ENCODE results near the gene HJV.

HJV gene

DNA sequence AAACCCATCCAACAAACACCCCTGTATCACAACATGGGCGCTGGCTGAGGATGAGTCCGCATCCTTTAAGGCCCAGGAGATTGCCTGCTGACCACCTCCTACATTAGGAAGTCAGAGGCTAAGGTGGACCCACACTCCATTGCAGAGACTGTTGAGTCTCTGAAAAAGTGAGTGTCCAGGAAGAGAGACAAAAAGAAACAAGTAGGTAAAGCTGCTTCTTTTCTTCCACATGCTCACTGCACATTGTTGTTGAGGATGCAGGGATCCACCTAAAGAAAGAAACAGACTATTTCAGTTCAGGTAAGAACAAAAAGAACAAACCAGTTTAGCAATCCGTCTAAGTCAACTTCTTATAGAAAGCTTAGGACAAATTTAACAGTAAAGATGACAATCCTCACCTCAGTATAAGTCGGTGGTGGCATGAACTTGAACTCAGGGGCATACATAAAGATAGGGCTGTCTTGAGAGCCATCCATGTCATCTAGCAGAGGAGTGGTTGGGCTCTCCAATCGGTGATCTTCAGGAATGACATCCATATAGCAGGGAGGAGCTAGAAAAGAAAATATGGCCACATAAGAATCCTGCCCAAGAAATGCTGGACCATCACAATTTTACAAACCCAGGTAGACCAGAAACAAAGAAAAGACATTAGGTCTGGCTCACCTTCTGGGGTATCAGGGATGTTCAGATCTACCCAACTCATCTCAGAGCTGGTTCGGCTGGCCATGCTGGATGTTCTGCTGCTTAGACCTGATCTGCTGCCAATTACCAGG, 27.7 kb downstream of the HJV start:
- DNase-seq (ENCODE audit: low spot score), result no peak

DNA sequence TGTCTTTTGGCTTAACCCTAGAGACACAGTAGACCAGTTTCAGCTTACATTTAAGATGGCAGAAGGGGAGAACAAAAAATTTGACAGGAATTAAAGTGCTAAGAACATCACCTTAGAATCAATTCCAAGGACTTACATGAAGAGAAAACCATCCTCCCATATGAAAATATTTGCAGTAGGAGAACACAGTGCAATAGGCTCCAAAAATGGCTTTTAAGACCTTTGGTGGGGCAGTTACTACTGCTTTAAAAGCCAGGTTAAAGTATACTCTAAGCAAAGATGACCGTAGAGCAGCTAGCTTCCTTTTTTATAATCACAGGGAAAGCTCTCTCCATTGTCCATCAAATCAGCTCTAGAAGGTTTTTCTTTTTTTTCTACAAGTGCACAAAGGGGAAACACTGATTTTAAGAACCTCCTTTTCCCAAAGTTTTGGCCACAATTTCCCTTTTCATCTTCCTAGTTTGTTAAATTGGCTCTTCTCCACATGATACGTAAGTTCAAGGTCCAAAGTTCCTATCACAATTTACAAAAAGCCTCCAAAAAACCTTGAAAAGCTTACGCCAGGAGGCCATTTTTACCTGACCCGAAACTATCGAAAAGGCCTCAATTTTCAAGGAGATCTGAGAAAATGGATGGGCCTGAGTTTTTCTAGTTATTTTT, 28.4 kb downstream of the HJV start:
- DNase-seq (ENCODE audit: low spot score), result no peak

DNA sequence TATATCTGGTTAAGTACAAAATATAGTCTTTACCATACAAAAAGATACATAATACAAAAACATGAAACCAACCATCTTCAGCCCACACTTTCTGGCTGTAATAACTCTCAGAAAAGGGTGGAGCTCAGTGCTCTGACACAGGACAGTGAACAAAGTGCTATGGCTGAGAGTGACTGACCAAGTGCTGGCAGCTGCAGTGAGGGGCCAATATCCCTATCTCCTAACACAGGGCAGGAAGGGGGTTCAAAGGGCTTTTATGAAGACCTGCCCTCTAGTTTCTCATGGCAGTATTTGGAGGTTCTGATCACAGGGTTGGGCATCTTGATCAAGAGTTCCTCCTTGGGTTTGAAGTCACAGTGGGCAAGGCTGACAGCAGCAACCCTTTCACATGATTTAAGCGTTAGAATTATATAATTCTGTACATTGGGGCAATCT, 29.0 kb downstream of the HJV start:
- DNase-seq (ENCODE audit: low spot score), result no peak

DNA sequence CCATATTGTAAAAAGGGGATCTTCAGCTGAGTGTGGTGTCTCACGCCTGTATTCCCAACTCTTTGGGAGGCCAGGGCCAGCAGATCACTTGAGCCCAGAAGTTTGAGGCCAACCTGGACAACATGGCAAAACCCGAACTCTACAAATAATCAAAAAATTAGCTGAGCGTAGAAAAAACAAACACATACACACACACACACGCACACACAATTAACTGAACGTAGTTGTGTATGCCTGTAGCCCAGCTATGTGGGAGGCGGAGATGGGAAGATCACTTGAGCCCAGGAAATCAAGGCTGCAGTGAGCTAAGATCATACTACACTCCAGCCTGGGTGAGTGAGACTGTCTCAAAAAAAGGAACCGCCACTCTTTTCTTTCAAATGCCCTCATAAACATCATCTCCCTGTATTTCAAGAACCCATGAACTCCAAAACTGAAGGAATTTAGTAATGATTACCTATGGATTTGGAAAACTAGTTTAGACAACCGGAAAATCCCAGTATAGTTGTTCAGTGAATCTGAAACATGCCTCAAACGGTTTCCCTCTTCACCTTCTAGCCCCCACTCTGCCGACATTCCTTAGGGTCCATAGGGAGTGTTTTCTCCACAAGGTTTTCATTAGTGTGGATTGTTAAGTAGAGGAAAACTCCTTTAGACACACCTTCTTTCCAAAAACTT, 29.7 kb downstream of the HJV start:
- no peak for DNase-seq (ENCODE audit: low spot score)

DNA sequence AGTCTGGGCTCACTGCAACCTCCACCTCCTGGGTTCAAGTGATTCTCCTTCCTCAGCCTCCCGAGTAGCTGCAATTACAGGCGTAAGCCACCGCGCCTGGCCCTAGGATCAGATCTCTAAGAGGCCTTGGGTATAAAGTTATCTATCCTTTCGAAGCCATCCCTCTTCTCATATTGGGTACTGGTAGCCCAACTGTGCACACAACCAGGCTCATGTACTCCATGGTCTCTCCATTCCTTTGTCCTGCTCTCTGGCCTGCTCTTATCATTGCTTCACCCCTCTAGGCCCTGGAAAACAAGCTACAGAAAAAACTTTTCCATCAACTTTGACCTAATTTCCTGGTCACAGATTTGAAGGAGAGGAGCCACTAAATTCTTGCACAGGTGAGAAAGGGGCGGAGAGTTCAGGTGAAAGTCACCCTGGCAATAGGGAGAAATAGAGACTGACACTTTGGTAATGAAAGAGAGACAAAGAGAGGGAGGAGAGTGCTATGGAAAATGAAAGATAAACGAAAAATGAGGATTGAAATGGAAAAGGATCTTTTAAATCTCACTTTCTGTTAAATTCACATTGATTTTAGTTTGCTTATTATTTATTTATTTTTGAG, 31.2 kb downstream of the HJV start:
- DNase-seq (ENCODE audit: low spot score), result no peak

DNA sequence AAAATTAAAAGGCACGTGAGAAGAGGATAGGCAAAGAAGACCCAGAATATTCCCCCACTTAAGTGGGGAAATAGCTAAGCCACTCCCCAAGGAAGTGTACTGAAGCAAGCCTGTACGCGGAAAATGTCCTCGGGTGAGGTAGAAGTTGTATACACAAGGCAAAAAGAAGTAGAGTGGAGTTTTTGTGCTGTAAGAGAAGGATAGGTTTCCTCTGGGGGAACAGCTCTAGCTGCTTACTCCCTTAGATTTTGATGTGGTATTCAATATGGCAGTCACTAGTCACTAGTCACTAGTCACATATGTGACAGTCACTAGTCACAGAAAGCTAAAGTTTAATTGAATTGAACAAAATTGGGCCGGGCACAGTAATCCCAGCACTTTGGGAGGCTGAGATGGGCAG, 32.8 kb downstream of the HJV start:
- DNase-seq (ENCODE audit: low spot score), result no peak

DNA sequence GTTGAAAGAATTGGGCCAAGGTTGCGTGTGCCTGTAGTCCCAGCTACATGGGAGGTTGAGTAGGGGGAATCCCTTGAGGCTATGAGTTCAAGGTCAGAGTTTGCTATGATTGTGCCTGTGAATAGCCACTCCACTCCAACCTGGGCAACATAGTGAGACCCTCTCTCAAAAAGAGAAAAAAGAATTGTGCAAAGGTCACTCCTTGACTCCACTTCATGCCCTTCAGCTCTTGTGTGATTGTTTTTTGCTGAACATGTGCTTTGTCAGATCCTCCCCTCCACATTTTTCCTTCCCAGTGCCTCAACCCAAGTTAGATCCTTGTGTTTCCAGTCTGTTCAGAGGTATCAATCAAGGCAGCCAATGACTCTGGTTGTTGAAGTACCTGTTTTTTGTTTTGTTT, 33.6 kb downstream of the HJV start:
- DNase-seq (ENCODE audit: low spot score), result no peak

DNA sequence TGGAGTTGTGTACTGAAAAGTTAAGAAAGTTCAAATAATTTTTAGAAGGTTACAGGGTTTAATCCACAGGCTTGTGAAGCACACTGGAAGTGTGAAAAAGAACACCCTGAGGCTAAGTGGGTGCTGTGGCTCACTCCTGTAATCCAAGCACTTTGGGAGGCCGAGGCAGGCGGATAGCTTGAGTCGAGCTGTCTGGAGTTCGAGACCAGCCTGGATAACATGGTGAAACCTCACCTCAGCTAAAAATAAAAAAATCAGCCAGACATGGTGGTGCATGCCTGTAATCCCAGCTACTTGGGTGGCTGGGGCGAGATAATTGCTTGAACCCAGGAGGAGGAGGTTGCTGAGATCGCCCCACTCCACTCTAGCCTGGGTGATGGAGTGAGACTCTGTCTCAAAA, 35.0 kb downstream of the HJV start:
- no peak for DNase-seq (ENCODE audit: low spot score)

DNA sequence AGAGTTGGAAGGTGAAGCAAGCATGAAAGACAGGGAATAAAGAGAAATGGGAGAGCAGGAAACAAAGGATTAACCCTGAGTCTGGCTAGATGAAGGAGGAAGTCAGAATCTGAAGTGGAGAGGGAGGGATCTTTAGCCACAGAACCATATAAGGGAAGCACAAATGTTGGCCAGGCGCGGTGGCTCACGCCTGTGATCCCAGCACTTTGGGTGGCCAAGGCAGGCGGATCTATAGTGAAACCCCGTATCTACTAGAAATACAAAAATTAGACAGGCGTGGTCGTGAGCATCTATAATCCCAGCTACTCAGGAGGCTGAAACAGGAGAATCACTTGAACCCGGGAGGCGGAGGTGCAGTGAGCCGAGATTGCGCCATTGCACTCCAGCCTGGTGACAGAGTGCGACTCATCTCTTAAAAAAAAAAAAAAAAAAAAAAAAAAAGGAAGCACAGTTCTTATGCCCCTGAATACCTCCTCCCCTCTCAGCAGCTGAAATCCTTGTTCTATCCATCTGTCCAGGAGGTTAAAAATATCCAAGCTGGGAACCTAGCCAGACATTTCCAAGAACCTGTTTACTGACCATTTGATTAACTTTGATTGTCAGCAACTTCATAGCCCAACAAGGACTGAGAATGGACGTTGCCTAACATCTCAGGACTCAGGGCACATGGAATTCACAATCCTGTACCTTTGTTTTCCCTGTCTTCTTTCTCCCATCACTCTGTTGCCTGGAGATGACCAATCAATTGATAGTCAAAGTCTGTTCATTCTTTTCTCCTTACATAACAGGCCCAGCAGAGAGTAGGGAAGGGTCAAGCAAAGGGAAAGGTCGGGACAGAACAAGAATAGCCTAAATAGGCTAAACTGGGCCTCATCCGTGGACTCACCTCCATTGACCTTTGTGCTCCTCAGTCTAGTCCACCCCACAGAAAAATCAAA, 35.8 kb downstream of the HJV start:
- no peak for DNase-seq (ENCODE audit: low spot score)

DNA sequence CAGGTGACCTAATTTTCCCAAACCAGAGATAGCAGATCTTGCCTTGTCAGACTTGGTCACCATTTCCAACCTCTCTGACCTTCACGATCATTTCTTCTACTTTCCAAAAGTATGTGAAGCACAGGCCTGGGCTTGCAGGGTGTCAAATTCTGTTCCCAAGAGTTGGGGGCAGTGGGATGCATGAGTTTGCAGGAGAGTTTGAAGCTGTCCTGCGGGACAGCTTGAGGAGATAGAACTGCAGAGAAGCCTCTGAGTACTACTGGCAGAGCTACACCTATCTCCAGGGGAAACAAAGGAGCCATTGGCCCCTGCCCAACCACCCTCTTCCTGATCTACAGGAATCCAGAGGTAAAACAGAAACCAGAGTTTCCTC, 36.4 kb downstream of the HJV start:
- no peak for DNase-seq (ENCODE audit: low spot score)

DNA sequence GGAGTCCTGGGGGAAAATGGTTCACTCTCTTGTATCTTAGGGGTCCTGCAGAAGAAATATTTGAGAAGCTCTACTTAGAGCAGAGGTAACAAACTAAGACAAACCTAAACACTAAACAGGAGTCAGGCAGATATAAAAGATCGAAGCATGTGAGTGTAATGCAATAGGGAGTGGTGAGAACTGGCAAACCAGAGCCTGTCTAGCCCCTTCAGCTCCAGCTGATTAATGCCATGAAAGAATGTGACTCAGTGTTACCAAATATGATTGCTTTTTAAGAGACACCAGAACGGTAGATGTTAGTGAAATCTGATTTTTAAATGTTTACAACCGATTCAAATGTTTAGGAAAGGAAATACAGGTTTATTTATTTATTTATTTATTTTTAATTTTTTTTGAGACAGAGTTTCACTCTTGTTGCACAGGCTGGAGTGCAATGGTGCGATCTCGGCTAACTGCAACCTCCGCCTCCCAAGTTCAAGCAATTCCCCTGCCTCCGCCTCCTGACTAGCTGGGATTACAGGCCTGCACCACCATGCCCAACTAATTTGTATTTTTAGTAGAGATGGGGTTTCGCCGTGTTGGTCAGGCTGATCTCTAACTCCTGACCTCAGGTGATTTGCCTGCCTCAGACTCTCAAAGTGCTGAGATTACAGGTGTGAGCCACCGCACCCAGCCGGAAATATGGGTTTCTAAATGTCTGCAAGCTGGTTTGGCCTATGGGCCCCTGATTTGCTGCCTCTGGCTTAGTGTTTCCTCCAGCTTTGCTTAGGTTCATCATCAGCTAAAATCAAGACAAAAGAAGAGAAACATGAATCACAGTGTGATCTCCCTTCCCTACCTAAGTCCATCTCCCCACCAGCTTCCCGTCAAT, 37.3 kb downstream of the HJV start:
- DNase-seq (ENCODE audit: low spot score), result no peak

DNA sequence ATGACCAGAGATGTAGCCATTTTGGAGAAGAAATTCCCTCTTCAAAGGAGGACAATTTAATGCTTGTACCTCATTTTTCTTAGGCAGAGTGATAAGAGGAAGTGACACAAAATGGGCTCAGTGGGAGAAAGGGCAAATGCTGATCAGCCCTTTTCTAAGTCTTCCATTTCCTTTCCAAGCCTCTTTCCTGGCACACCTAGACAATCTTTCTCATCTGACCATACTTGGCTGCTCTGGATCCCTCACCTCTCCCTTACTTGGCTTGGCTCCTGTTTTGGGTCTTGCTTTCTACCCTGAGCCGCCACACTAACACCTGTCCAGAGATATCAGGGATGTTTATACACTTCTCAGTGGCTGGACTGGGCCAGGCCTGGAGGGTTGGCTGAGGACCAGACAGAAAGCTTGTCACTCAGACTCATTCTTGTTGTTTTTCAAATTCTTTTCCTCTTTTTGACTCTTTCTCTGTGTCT, 38.3 kb downstream of the HJV start:
- DNase-seq (ENCODE audit: low spot score), result no peak

DNA sequence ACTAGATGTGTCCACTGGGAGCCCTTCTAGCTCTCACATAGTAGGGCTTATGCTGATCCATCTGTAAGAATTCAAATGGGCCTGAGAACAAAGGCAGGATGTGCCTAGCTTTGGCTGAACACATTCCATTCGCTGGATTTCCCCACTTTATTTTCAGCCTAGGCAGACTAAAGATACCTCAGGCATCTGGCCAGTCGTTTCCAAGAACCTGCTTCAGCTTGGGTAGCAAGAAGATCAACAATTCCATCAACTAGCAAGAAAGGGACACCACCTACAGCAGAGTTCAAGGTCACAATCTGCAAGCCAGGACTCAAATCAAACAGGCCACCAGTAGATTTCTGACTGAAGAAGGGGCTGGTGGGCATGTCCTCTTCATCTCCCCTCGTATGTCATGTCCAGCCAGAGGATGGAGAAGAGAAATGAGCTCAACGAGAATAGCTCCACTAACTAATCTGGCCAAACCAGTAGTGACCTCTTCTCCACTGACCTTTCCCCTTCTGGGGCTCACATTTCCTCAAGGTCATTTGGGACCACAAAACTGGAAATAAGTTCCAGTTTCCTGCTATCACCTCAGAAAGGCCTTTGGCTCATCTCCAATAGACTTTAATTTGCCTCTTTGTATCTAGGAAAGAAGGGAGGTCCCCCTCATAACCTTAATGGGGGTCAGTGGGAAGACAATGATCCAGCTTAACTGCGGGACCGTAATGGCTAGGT, 39.4 kb downstream of the HJV start:
- no peak for DNase-seq (ENCODE audit: low spot score)

DNA sequence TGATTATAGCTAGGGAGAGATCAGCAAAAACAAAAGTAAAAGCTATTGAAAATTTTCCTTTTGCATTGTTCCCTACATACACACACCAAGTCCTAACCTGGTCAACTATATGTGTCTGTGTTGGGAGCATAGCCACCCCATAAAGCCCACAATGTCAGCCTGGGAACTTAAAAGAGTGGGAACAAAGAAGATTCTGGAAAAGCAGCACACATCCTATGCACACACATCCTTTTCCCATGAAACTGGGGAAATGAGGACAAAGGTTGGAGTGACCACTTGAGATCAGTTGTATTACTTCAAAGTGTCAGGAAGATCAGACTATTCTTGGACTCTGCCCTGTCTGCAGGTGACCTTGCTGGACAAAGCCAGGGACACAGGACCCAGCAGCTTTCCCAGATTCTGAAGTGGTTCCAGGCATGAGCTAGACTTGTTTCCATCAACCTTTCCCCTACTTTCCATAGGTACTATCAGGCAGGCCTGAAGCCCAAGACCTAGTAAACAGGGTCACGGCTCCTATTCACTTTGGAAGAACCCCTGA, 41.0 kb downstream of the HJV start:
- DNase-seq (ENCODE audit: low spot score), result no peak

DNA sequence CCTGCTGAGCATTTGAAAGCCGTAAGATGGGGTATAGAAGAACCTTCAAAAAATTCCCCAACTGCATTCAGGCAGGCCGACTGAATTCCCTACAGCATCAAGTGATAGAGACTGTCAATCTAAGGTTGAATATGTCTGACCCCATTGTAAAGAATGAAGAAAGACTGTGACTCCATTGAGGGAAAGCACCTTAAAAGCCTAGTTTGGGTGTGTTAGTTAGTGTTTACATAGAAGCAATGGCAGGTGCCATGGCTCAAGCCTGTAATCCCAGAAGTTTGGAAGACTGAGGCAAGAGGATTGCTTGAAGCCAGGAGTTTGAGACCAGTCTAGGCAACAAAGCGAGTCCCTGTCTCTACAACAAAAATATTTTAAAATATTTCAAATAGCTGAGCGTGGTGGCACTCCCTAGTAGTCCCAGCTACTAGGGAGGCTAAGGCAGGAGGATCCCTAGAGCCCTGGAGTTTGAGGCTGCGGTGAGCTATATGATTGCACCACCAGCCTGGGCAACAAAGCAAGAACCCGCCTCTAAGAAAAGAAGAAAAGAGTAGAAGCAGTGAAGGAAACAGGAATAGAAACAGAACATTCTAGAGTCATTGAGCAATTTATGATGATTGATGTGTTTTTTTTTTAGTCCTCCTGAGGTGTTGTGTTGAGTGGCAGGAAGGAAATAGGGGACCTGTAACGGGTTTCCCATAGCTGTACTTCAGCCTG, 41.6 kb downstream of the HJV start:
- DNase-seq (ENCODE audit: low spot score), result no peak

DNA sequence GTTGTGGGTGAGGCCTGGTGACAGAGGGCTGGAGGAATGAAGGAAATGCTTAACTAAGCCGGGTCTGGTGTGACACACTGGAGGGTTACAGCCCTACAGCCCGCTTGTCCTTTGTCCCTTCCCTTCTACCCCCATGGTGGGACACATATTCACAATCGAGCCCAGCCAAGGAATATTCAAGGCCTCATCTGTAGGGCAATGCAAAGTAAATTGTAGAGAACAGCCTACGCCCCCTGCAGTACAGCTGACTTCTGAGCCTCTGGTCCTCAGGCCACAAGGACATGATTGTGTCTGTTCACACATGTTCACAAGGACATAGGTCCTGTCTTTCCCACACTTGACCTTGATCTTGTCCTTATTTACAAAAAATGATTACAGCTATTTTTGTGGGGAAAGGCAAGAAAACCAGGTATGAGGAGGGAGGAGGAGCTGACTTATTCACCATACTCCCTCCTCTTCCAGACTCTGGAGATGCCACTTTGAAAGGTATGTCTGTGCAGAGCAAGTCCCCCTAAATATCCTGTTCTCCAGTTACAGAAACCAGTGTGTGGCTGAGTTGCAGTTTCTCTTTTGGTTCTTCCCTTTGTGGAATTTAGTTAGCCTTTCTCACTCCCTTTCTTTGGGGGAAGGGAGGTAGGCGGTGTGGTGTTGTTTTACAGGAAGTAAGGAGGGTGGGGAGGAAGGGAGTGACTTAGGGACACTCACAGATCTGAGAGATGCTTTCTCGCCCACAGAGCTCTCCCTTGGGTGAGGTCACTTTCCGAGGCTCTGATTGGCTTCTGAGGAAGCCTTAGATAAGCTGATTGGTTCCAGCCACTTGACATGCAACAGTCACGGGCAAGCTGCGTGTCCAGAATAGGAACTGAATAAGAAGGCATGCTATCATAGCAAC, 42.4 kb downstream of the HJV start:
- DNase-seq (ENCODE audit: low spot score), result peak; percentile 91

DNA sequence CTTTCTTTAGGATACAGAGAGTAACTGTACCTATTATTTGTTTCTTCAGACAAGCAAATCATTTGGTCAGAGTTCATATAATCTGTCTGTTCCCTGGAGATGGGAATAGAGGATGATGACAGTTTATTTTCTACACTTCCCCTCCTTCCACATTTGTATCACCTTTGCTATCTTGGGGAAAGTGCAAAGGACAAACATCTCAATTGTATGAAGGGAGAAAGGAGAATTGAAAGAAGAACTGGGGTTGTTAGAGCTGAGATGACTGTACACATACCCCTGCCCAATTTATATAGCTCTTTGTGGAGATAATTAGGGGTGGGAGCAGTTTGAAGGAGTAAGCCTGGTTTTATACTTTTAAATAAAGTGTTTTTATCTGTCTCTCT, 43.1 kb downstream of the HJV start:
- DNase-seq (ENCODE audit: low spot score), result no peak
